ENCODE results near the gene USP3. TPM values are rescaled to one million over a fixed set of nuclear protein-coding genes. Genes with fewer than 3 reads are reported as not detected.

USP3 gene
- polyA plus RNA-seq, 1 of the 3 experiments (the other 2 are of a cell fraction): 9.3 TPM

DNA sequence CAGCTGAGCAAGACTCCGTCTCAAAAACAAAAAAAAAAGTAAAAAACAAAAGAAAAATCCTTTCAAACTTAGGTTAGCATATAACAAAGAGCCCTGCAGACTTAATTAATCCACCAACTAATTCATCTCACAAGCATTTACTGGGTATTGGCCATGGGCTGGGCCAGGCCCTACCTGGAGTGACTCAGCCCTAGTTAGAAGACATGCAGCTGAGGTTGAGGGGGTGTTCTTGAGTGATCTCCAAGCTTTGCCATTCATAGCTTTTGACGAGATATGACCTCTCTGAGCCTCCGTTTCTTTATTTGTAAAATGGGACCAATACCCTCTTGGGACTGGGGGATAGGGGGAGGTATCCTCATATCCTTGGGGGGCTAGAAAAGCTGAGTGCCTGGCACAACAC is 100.6 kb downstream of the USP3 start:
- Histone ChIP-seq H3K36me3 (replicated peaks in 1 of 2; ENCODE audit: control insufficient read depth in 1 of 2, insufficient read depth in 2 of 2, low read length in 1 of 2) (peaks cover 12 to 22% of the 10 kb centered on the region in 2 experiments), H4K20me1 (ENCODE audit: insufficient read depth) (no peaks in the 10 kb centered on the region), H3K27ac (ENCODE audit: low read depth in 2 of 2, low read length in 1 of 2) (no peak overlapping the region), H3K9me3 (no peaks in the 10 kb centered on the region), H2AFZ (ENCODE audit: low read depth) (no peak overlapping the region), H3K27me3 (ENCODE audit: insufficient read depth) (no peaks in the 10 kb centered on the region), H3K9me2 (no peaks in the 10 kb centered on the region), H3K9ac (no peak overlapping the region), H3K4me1 (ENCODE audit: control insufficient read depth in 1 of 2, insufficient read depth in 2 of 2, low read depth in 1 of 2, low read length in 1 of 2) (peaks cover 7 to 13% of the 10 kb centered on the region in 2 experiments; a peak in 2 of 4 replicates), H3K4me2 (no peak overlapping the region), H3F3A (replicated peaks; ENCODE audit: insufficient read depth) (peaks cover under 1% of the 10 kb centered on the region), H3K79me2 (ENCODE audit: insufficient read depth) (no peaks in the 10 kb centered on the region), H3K4me3 (ENCODE audit: low read depth in 2 of 2, low read length in 1 of 2) (no peak overlapping the region)
- CTCF ChIA-PET: interaction anchor here (1.2 kb wide), 1 partner anchor 462 kb away, joined by 5 read pairs; no protein-coding TSS in a partner anchor
- TF ChIP-seq, protein P1, sequence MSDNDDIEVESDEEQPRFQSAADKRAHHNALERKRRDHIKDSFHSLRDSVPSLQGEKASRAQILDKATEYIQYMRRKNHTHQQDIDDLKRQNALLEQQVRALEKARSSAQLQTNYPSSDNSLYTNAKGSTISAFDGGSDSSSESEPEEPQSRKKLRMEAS (IDR thresholded peaks at IDR 0.05; ENCODE audit: low read depth): no peak
- TF ChIP-seq ZBTB33 (IDR thresholded peaks at IDR 0.05; ENCODE audit: borderline replicate concordance, low read depth) (no peak), NRF1 (IDR thresholded peaks at IDR 0.05; ENCODE audit: low read depth, low read length) (no peak), GATA2 (CRISPR knock-in tag; IDR thresholded peaks at IDR 0.05) (no peak), MXI1 (IDR thresholded peaks at IDR 0.05; ENCODE audit: low read depth, low read length) (no peak), POLR2AphosphoS5 (IDR thresholded peaks at IDR 0.05; ENCODE audit: low read depth, low read length) (no peak), SIN3A (IDR thresholded peaks at IDR 0.05; ENCODE audit: borderline replicate concordance, low read depth, low read length) (no peak), SMC3 (IDR thresholded peaks at IDR 0.05; ENCODE audit: low read depth, low read length) (no peak), NFIC (IDR thresholded peaks at IDR 0.05; ENCODE audit: borderline replicate concordance) (no peak), ELF1 (IDR thresholded peaks at IDR 0.05) (no peak), EZH2phosphoT487 (IDR thresholded peaks at IDR 0.05; ENCODE audit: borderline replicate concordance, low read depth) (no peak), FOSL2 (IDR thresholded peaks at IDR 0.05; ENCODE audit: borderline replicate concordance, low read depth) (no peak), TCF12 (IDR thresholded peaks at IDR 0.05) (no peak), FOXM1 (IDR thresholded peaks at IDR 0.05; ENCODE audit: low read depth) (no peak), MEF2A (IDR thresholded peaks at IDR 0.05; ENCODE audit: borderline replicate concordance, low read depth) (no peak)
- TF ChIP-seq, protein P2, sequence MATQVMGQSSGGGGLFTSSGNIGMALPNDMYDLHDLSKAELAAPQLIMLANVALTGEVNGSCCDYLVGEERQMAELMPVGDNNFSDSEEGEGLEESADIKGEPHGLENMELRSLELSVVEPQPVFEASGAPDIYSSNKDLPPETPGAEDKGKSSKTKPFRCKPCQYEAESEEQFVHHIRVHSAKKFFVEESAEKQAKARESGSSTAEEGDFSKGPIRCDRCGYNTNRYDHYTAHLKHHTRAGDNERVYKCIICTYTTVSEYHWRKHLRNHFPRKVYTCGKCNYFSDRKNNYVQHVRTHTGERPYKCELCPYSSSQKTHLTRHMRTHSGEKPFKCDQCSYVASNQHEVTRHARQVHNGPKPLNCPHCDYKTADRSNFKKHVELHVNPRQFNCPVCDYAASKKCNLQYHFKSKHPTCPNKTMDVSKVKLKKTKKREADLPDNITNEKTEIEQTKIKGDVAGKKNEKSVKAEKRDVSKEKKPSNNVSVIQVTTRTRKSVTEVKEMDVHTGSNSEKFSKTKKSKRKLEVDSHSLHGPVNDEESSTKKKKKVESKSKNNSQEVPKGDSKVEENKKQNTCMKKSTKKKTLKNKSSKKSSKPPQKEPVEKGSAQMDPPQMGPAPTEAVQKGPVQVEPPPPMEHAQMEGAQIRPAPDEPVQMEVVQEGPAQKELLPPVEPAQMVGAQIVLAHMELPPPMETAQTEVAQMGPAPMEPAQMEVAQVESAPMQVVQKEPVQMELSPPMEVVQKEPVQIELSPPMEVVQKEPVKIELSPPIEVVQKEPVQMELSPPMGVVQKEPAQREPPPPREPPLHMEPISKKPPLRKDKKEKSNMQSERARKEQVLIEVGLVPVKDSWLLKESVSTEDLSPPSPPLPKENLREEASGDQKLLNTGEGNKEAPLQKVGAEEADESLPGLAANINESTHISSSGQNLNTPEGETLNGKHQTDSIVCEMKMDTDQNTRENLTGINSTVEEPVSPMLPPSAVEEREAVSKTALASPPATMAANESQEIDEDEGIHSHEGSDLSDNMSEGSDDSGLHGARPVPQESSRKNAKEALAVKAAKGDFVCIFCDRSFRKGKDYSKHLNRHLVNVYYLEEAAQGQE (IDR thresholded peaks at IDR 0.05; ENCODE audit: low read depth, low read length): no peak
- TF ChIP-seq, protein P3, sequence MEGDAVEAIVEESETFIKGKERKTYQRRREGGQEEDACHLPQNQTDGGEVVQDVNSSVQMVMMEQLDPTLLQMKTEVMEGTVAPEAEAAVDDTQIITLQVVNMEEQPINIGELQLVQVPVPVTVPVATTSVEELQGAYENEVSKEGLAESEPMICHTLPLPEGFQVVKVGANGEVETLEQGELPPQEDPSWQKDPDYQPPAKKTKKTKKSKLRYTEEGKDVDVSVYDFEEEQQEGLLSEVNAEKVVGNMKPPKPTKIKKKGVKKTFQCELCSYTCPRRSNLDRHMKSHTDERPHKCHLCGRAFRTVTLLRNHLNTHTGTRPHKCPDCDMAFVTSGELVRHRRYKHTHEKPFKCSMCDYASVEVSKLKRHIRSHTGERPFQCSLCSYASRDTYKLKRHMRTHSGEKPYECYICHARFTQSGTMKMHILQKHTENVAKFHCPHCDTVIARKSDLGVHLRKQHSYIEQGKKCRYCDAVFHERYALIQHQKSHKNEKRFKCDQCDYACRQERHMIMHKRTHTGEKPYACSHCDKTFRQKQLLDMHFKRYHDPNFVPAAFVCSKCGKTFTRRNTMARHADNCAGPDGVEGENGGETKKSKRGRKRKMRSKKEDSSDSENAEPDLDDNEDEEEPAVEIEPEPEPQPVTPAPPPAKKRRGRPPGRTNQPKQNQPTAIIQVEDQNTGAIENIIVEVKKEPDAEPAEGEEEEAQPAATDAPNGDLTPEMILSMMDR (IDR thresholded peaks at IDR 0.05): no peak
- no peak for DNase-seq
- POLR2A ChIA-PET: no interaction called here
- WGBS (ENCODE audit: low lambda C conversion rate): 96% methylated on average over 3 of the region's 3 CpGs

All from SK-N-SH (cell line).